ENCODE results near the gene ST6GALNAC5.

The ST6GALNAC5 gene

DNA sequence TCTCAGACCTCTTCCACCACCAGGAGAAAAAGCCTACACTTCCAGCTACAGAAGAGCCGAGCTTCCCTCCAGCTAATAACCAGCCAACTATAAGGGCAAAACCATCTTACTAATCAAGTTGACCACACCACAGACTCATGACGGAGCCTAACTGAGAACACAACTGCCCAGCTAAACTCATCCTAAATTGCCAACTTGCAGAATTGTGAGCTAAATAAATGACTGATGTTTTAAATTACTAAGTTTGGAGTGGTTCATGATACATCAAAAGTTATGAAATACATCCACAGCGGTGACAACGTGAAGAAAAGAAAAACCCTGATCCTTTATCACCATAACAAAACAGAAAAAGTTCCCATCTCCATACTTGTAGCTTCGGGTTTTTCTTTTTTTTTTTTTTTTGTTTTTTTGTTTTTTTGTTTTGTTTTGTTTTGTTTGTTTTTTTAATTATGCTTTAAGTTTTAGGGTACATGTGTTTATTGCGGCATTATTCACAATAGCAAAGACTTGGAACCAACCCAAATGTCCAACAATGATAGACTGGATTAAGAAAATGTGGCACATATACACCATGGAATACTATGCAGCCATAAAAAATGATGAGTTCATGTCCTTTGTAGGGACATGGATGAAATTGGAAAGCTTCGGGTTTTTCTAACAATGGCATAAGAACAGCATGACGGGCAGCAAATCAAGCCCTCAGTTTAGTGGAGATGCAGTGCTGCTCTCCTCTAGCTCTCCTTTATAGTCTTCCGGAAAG lies 229.4 kb downstream of the ST6GALNAC5 start:
- TF ChIP-seq ZBTB7A (IDR thresholded peaks at IDR 0.05; ENCODE audit: low read depth): no peak
- TF ChIP-seq, protein P1, sequence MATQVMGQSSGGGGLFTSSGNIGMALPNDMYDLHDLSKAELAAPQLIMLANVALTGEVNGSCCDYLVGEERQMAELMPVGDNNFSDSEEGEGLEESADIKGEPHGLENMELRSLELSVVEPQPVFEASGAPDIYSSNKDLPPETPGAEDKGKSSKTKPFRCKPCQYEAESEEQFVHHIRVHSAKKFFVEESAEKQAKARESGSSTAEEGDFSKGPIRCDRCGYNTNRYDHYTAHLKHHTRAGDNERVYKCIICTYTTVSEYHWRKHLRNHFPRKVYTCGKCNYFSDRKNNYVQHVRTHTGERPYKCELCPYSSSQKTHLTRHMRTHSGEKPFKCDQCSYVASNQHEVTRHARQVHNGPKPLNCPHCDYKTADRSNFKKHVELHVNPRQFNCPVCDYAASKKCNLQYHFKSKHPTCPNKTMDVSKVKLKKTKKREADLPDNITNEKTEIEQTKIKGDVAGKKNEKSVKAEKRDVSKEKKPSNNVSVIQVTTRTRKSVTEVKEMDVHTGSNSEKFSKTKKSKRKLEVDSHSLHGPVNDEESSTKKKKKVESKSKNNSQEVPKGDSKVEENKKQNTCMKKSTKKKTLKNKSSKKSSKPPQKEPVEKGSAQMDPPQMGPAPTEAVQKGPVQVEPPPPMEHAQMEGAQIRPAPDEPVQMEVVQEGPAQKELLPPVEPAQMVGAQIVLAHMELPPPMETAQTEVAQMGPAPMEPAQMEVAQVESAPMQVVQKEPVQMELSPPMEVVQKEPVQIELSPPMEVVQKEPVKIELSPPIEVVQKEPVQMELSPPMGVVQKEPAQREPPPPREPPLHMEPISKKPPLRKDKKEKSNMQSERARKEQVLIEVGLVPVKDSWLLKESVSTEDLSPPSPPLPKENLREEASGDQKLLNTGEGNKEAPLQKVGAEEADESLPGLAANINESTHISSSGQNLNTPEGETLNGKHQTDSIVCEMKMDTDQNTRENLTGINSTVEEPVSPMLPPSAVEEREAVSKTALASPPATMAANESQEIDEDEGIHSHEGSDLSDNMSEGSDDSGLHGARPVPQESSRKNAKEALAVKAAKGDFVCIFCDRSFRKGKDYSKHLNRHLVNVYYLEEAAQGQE (IDR thresholded peaks at IDR 0.05; ENCODE audit: low read depth): no peak
- TF ChIP-seq, protein P2, sequence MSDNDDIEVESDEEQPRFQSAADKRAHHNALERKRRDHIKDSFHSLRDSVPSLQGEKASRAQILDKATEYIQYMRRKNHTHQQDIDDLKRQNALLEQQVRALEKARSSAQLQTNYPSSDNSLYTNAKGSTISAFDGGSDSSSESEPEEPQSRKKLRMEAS (IDR thresholded peaks at IDR 0.05): no peak
- TF ChIP-seq, protein P3, sequence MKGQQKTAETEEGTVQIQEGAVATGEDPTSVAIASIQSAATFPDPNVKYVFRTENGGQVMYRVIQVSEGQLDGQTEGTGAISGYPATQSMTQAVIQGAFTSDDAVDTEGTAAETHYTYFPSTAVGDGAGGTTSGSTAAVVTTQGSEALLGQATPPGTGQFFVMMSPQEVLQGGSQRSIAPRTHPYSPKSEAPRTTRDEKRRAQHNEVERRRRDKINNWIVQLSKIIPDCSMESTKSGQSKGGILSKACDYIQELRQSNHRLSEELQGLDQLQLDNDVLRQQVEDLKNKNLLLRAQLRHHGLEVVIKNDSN (IDR thresholded peaks at IDR 0.05): no peak
- no peak for TF ChIP-seq FOXM1 (IDR thresholded peaks at IDR 0.05; ENCODE audit: borderline replicate concordance, low read depth)
- no peak for TF ChIP-seq YY1 (IDR thresholded peaks at IDR 0.05; ENCODE audit: low read depth)
- no peak for TF ChIP-seq EP300 (IDR thresholded peaks at IDR 0.05; ENCODE audit: borderline replicate concordance)
- no peak for TF ChIP-seq EGR1 (IDR thresholded peaks at IDR 0.05)
- TF ChIP-seq TEAD4 (IDR thresholded peaks at IDR 0.05): no peak
- no peak for TF ChIP-seq CREB1 (IDR thresholded peaks at IDR 0.05; ENCODE audit: low read depth)
- no peak for TF ChIP-seq TAF1 (IDR thresholded peaks at IDR 0.05; ENCODE audit: low read depth)
- TF ChIP-seq NFIC (IDR thresholded peaks at IDR 0.05): no peak
- TF ChIP-seq RAD21 (IDR thresholded peaks at IDR 0.05; ENCODE audit: low read depth): no peak
- no peak for TF ChIP-seq CEBPB (IDR thresholded peaks at IDR 0.05)
- no peak for TF ChIP-seq TCF12 (IDR thresholded peaks at IDR 0.05; ENCODE audit: low read depth)

DNA sequence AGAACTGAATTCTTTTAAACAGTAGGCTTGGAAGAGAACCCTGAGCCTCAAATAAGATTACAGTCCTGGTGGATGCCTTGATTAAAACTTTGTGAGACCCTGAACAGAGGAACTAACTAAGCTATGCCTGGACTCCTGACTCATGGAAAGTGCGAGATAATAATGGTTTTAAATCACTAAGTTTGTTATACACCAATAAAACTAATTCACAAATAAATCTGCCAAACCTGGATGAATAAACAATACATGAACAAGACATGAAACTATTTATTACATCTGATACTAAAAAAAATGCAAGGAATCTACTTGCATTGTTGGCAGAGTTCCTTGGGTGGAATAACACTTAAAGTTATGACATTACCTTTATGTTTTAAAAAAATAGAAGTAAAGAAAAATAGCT lies 233.6 kb downstream of the ST6GALNAC5 start:
- TF ChIP-seq, protein P1 (IDR thresholded peaks at IDR 0.05; ENCODE audit: low read depth): no peak
- TF ChIP-seq CEBPB (IDR thresholded peaks at IDR 0.05) (no peak), EP300 (IDR thresholded peaks at IDR 0.05; ENCODE audit: borderline replicate concordance) (no peak), TEAD4 (IDR thresholded peaks at IDR 0.05) (no peak), NFIC (IDR thresholded peaks at IDR 0.05) (no peak), FOXM1 (IDR thresholded peaks at IDR 0.05; ENCODE audit: borderline replicate concordance, low read depth) (no peak), TCF12 (IDR thresholded peaks at IDR 0.05; ENCODE audit: low read depth) (no peak), ZBTB7A (IDR thresholded peaks at IDR 0.05; ENCODE audit: low read depth) (no peak), YY1 (IDR thresholded peaks at IDR 0.05; ENCODE audit: low read depth) (no peak), CREB1 (IDR thresholded peaks at IDR 0.05; ENCODE audit: low read depth) (no peak), EGR1 (IDR thresholded peaks at IDR 0.05) (no peak), TAF1 (IDR thresholded peaks at IDR 0.05; ENCODE audit: low read depth) (no peak), RAD21 (IDR thresholded peaks at IDR 0.05; ENCODE audit: low read depth) (no peak)
- TF ChIP-seq, protein P2 (IDR thresholded peaks at IDR 0.05): no peak
- TF ChIP-seq, protein P3 (IDR thresholded peaks at IDR 0.05): no peak

DNA sequence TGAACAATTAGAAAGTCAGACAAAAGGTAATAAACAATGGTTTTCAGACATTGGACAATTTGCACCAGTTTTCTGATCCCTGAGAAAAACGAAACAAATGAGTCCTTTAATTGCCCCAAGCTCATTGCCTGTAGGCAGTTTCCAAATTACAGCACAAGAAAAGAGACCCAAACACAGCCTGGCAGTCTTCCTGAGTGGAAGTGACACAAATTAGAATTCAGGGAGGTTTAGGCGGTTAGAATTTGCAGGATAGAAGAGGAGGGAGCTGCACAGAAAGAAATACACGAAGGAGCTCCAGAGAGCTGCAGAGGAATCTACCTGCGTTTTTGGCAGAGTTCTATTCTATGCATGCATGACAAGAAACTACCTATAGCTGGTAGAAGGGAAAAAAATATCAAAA lies 236.2 kb downstream of the ST6GALNAC5 start:
- TF ChIP-seq, protein P3 (IDR thresholded peaks at IDR 0.05): no peak
- TF ChIP-seq ZBTB7A (IDR thresholded peaks at IDR 0.05; ENCODE audit: low read depth): no peak
- TF ChIP-seq TCF12 (IDR thresholded peaks at IDR 0.05; ENCODE audit: low read depth): no peak
- TF ChIP-seq, protein P1 (IDR thresholded peaks at IDR 0.05; ENCODE audit: low read depth): no peak
- no peak for TF ChIP-seq CEBPB (IDR thresholded peaks at IDR 0.05)
- TF ChIP-seq, protein P2 (IDR thresholded peaks at IDR 0.05): no peak
- no peak for TF ChIP-seq EGR1 (IDR thresholded peaks at IDR 0.05)
- no peak for TF ChIP-seq NFIC (IDR thresholded peaks at IDR 0.05)
- no peak for TF ChIP-seq TAF1 (IDR thresholded peaks at IDR 0.05; ENCODE audit: low read depth)
- TF ChIP-seq TEAD4 (IDR thresholded peaks at IDR 0.05): no peak
- TF ChIP-seq FOXM1 (IDR thresholded peaks at IDR 0.05; ENCODE audit: borderline replicate concordance, low read depth): no peak
- no peak for TF ChIP-seq EP300 (IDR thresholded peaks at IDR 0.05; ENCODE audit: borderline replicate concordance)
- no peak for TF ChIP-seq RAD21 (IDR thresholded peaks at IDR 0.05; ENCODE audit: low read depth)
- no peak for TF ChIP-seq YY1 (IDR thresholded peaks at IDR 0.05; ENCODE audit: low read depth)
- TF ChIP-seq CREB1 (IDR thresholded peaks at IDR 0.05; ENCODE audit: low read depth): no peak

Measured in Ishikawa (cell line).